Measurements from ENCODE around the gene CHTOP. TPM values are rescaled to one million over a fixed set of nuclear protein-coding genes. Genes with fewer than 3 reads are reported as not detected.
"Not testable (repeated sequence)": the region's sequence is repeated elsewhere in the genome, so short reads cannot be mapped to it uniquely, and the experiment has no call there.

CHTOP gene
- total RNA-seq, 1 donor from 2014 or later, result 44.0 TPM

DNA sequence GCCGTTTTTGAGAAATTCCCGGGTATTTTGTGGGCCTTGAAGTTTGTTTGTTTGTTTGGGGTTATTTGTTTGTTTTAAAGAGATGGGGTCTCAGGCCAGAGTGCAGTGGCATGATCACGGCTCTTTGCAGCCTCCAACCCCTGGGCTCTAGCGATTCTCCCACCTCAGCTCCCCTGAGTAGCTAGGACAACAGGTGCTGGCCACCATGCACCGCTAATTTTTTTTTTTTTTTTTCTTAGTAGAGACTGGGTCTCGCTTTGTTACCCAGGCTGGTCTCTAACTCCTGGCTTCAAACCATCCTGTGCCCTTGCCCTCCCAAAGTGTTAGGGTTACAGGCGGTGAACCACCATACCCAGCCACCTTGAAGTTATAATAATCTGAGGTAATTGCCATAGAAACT, 2.0 kb downstream of the CHTOP start:
- no peak for ATAC-seq

- ATAC-seq, result no peak
Observed at GRCh38 chr1:153636312-153636711, 2.4 kb downstream of the CHTOP start.

- no peak for ATAC-seq
Observed at GRCh38 chr1:153638261-153638660, 4.4 kb downstream of the CHTOP start.

GRCh38 chr1:153639280-153639679, 5.4 kb downstream of the CHTOP start:
- ATAC-seq, result no peak

DNA sequence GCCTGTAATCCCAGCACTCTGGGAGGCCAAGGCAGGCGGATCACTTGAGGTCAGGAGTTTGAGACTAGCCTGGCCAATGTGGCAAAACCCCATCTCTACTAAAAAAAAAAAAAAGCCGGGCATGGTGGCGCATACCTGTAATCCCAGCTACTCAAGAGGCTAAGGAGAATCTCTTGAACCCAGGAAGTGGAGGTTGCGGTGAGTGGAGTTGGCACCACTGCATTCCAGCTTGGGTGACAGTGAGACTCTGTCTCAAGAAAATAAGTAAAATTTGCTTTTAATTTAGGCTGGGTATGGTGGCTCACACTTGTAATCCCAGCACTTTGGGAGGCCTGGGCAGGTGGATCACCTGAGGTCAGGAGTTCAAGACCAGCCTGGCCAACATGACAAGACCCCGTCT, 6.3 kb downstream of the CHTOP start:
- not testable (repeated sequence) for ATAC-seq

DNA sequence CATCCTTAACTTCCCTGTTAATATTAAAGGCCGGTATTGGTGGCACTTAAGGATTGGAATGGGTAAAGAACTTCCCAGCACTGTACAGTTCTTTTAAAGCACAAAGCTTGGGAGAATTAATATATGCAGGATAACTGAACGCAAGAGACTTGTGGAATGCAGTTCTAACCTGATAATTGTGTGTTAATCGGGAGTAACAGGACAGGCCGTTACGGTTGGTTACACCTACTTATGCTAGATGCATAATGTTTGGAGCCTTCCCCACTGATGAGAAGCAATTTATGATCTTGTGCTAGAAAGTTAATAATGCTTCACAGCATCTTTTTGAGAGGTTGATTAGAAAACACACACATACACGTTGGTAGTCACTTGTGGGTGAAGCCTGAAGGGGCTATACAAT, 7.0 kb downstream of the CHTOP start:
- ATAC-seq, result no peak

- ATAC-seq, result peak; percentile 11
Observed at GRCh38 chr1:153642161-153642560, 8.3 kb downstream of the CHTOP start.

DNA sequence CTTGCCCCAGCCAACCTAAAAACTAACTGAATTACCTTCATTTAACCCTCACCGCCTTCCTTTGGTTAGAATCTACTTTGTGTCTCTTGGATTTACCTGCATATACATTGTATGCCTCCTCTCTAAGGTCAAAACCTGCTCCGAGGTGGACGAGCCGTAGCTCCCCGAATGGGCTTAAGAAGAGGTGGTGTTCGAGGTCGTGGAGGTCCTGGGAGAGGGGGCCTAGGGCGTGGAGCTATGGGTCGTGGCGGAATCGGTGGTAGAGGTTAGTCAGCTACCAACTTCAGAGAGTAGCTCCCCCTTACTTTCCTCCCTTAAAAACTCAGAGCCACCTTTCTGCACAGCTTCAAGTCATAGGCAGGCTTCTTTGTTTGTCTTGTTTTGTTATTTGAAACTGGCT, 9.2 kb downstream of the CHTOP start:
- no peak for ATAC-seq

DNA sequence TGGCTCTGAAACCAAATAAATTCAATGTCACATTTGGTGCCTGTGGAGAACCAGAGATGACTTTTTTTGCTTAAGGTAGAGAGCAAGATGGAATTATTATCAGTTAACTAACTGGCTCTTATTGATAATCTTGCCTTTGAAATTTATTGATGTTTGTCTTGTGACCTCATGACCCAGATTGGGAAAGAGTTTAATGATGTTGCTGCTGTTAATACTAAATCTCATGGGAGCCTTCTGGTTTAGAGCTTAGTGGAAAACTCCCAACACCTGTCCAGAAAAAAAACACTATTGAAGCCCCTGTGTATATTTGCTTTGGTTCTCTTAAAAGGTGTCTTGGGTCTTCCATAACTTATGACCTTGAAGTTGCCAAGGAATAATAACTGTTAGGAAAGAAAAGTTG, 9.9 kb downstream of the CHTOP start:
- no peak for ATAC-seq

DNA sequence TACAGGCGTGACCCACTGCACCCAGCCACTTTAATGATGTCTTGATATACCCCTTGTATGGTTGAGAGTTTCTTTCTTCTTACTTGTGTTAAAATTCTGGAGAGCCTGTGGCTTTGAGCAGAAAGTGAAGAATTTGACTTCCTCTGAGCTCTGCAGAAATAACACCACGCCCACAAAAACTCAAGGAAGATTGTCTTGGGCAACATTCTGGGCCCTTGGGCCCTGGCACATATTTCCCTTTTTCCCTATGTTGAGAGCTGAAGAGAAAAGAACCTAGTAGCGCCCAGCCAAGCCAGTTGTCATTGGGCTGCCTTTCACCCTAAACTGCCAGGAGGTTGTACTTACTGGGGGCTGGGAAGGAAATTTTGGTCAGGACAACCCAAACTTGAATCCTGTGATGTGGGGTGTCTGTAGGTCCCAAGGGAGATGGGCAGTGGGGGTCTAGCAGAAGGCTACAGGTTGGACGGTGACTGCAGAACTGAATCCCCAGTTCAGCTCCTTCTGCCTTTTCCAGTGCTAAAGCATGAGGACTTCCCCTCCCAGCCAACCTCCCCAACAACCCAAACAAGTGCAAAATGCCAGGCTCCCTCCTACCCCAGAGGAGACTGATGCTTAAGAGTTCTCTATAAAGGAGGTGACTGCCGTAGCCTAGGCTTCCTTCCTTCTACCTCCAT, 12.9 kb downstream of the CHTOP start:
- ATAC-seq, result no peak

- no peak for ATAC-seq
Observed at GRCh38 chr1:153647346-153647714, 13.5 kb downstream of the CHTOP start.

DNA sequence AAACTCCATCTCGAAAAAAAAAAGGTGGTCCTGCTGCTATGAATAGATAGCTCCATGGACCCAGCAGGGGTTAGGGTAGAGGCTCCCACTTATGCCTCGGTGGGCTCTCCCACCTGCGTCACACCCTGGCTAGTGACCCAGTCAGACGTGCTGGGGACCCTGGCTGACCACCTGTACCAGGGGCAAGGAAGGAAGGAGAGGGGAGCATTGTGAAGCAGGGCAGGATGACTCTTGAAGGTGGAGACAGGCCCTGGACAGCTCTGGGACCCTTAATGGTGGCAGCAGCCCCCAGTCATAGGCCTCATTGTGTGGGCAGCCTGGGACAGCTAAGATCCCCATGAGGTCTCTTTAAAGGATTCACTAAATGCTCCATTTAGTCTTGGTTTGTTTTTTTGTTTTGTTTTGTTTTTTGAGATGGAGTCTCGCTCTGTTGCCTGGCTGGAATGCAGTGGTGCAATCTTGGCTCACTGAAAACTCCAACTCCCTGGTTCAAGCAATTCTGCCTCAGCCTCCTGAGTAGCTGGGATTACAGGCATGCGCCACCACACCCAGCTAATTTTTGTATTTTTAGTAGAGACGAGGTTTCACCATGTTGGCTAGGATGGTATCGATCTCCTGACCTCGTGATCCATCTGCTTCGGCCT, 14.3 kb downstream of the CHTOP start:
- peak; percentile 24 for ATAC-seq

GRCh38 chr1:153649137-153649862, 15.4 kb downstream of the CHTOP start:
- no peak for ATAC-seq

- peak; percentile 2 for ATAC-seq
Observed at GRCh38 chr1:153649863-153650235, 16.0 kb downstream of the CHTOP start.

DNA sequence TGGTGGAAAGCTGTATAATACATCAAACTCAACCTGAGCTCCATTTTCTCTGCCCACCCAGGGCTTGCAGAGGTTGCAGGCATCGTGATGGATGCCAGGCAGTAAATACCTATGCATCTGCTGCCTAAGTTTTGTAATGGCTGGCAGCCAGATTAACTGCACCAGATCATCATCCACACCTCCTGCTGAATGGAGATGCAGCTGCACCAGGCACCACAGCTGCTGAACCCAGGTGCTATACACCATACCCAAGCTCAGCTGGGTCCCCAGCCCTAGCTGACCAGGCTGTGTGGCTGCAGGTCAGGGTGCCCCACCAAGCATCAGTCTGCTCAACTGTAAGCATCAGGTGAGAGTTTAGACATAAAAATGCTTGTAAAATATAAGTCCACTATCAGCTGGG, 17.9 kb downstream of the CHTOP start:
- ATAC-seq, result no peak

- ATAC-seq, result peak; percentile 60
Observed at GRCh38 chr1:153652805-153653500, 19.1 kb downstream of the CHTOP start.

DNA sequence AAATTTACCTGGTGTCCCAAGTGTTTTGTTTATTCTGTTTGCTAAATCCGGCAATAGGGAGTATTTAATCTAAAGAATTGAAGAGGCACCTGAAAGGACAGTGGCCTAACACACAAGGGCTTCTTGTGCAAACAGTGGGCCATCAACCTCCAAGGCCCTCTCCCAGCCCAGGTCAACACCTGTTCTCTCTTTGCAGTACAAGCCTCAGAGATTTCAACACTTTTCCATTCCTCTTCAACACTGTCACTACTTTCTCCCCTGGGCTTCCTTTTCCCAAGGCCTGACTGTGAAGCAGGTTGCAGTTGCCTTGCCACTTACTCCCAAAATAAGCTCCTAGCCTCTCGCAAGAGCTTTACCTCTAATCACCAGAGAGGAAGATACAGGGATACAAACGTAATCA, 21.5 kb downstream of the CHTOP start:
- ATAC-seq, result no peak

DNA sequence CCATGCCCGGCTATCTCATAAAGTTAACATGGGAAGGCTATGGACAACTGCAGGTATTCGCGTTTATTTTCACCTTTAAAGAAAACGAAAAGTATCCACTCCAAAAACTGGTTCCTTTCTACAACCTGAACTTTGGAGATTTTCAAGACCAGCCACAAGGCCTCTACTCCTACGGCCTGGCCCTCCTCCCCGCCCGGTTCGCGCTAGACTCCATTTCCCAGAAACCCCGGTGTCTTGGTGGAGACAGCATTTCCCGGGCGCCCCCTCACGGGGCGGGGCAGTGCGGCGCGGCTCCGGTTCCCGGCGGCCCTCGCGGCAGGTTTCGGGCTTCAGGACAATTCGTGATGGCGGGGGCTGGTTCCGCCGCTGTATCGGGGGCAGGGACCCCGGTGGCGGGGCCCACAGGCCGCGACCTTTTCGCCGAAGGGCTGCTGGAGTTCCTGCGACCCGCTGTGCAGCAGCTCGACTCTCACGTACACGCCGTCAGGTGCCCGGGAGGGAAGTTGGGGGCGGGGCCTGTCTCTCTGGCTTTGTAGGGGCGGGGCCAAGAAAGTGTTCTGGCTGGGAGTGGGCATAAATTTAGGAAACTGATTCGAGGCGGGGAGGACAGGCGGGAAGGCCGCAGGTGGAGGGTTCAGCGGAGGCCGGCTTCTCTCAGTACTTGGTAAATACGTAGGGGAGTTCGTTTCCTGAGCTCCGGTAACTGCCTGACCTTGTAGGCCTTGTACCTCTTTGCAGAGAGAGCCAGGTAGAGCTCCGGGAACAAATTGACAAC, 24.7 kb downstream of the CHTOP start, which contains the start of gene SNAPIN:
Gene SNAPIN (plus strand): TSS at position 304 of the 775 bp plus-strand sequence. CDS start 41 bp downstream, at position 345.
- ATAC-seq, result peak; percentile 94

GRCh38 chr1:153659175-153659534, 25.3 kb downstream of the CHTOP start:
- ATAC-seq, result peak; percentile 1

DNA sequence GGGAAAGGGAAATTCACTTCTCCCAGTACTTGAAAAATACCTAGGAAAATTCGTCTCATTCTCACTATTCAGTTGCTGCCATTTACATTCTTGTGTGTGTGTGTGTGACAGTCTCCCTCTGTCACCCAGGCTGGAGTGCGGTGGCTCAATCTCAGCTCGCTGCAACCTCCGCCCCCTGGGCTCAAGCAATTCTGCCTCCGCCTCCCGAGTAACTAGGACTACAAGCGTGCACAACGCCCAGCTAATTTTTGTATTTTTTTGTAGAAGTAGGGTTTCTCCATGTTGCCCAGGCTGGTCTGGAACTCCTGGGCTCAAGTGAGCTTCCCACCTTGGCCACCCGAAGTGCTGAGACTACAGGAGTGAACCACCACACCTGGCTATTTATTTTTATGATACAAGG, 25.8 kb downstream of the CHTOP start:
- no peak for ATAC-seq

DNA sequence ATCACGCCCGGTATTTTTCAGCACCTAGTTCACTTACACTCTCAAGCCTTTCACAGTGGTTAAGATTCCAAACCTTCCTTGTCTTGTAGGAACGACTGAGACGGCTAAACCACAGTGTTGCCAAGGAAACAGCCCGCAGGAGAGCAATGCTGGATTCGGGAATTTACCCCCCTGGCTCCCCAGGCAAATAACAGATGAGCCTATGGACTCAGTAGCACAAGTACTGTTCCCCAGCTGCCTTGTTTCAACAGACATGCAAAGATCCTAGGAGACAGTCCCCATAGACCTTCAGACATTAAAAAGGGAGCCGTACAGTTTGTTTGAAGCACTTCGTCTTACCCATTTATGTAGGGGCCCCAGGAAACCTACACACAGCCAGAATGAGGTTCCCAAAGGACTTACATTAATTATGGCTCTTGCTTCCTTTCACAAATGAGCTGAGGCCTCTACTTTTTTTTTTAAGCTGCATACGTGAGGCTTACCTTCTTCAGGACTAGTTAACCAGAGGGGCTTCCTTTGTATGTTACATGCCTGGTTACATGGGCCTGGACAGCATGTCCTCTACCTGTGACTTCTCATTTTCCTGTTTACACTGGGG, 27.3 kb downstream of the CHTOP start:
- no peak for ATAC-seq

GRCh38 chr1:153662269-153662668, 28.4 kb downstream of the CHTOP start:
- ATAC-seq, result no peak

All from esophagus mucosa (tissue), 1 donor.